Panc1 (cell line): Measurements from ENCODE around the gene CLPTM1L.

ENCODE experiments used
- CTCF ChIP-seq: fragments of 450-650 bp; IDR thresholded peaks from 2 replicates; pipeline ENCODE4 v1.5.1; 2017; ENCODE audit warnings: mild to moderate bottlenecking
- POLR2AphosphoS5 ChIP-seq: IDR thresholded peaks from 2 replicates; pipeline ENCODE4 v1.6.1; 2012; ENCODE audit warnings: mild to moderate bottlenecking, low read depth, low read length, moderate library complexity
- REST ChIP-seq, 2 experiments: IDR thresholded peaks; 2 replicates each; pipeline ENCODE4 v1.6.1; 2011 to 2012; ENCODE audit warnings: low read depth in 2 of 2, control low read depth in 1 of 2, low read length in 1 of 2, mild to moderate bottlenecking in 1 of 2, moderate library complexity in 1 of 2; ENCODE audit not compliant: insufficient read depth in 1 of 2
- SIN3A ChIP-seq: IDR thresholded peaks from 2 replicates; pipeline ENCODE4 v1.6.1; 2012; ENCODE audit warnings: low read depth, mild to moderate bottlenecking, low read length, moderate library complexity, borderline replicate concordance; ENCODE audit not compliant: insufficient read depth
- TCF7L2 ChIP-seq: IDR thresholded peaks from 2 replicates; pipeline ENCODE4 v1.6.1; 2011; ENCODE audit warnings: mild to moderate bottlenecking, low read depth, low read length, inconsistent platforms

GRCh38 chr5:1382248-1382700 lies 37.4 kb upstream of the CLPTM1L start:
- no peak for TF ChIP-seq POLR2AphosphoS5
- no peak for TF ChIP-seq CTCF
- no peak for TF ChIP-seq SIN3A
- TF ChIP-seq REST (IDR thresholded peaks at IDR 0.05; ENCODE audit: insufficient read depth in 1 of 2, low read depth in 2 of 2, low read length in 1 of 2), result no peak
- no peak for TF ChIP-seq TCF7L2
